OCI-LY7 (cell line): ENCODE measurements around the gene SNAP47.

Experiments
- CTCF ChIP-seq: fragments of 200-600 bp; sonication (generic); conservative IDR thresholded peaks from 2 replicates; pipeline ENCODE4 v1.5.1; 2014; ENCODE audit warnings: mild to moderate bottlenecking, antibody characterized with exemption, low read length, moderate library complexity, mixed read lengths
- EZH2phosphoT487 ChIP-seq: fragments of 200-600 bp; sonication (generic); IDR thresholded peaks from 2 replicates; pipeline ENCODE4 v1.6.1; 2018; ENCODE audit warnings: low read depth, borderline replicate concordance, mild to moderate bottlenecking, mixed run types, antibody characterized with exemption, low read length, moderate library complexity, mixed read lengths

- TF ChIP-seq CTCF (no peak), EZH2phosphoT487 (no peak)
These were observed 59.6 kb downstream of the SNAP47 start for GRCh38 chr1:227794817-227795192.
